ACC112 (cell line): ENCODE data around the gene GATA5.

Experiments
- H2AFZ ChIP-seq: fragments of 200-600 bp; sonication (generic); one replicate; pipeline ENCODE4 v1.6.0; 2017; ENCODE audit warnings: antibody characterized with exemption, low read length; ENCODE audit not compliant: unreplicated experiment
- H3K27ac ChIP-seq: fragments of 200-600 bp; sonication (generic); 2 replicates; pipeline ENCODE4 v1.5.1; 2014; ENCODE audit warnings: low read depth, mild to moderate bottlenecking, antibody characterized with exemption, low read length, moderate library complexity
- H3K27me3 ChIP-seq: fragments of 200-600 bp; sonication (generic); 2 replicates; pipeline ENCODE4 v1.6.1; 2014; ENCODE audit warnings: mild to moderate bottlenecking, antibody characterized with exemption, low read length, moderate library complexity, mixed read lengths; ENCODE audit not compliant: insufficient read depth
- H3K36me3 ChIP-seq: fragments of 200-600 bp; sonication (generic); 2 replicates; pipeline ENCODE4 v1.6.1; 2016; ENCODE audit warnings: mild to moderate bottlenecking, antibody characterized with exemption, low read length, moderate library complexity, mixed read lengths; ENCODE audit not compliant: insufficient read depth
- H3K4me1 ChIP-seq: fragments of 200-600 bp; sonication (generic); one replicate; pipeline ENCODE4 v1.6.1; 2016; ENCODE audit warnings: low read length, mixed read lengths; ENCODE audit not compliant: insufficient read depth, unreplicated experiment, control insufficient read depth
- H3K4me3 ChIP-seq: fragments of 200-600 bp; sonication (generic); 2 replicates; pipeline ENCODE4 v1.5.1; 2014; ENCODE audit warnings: mild to moderate bottlenecking, low read depth, low read length
- H3K79me2 ChIP-seq: fragments of 200-600 bp; sonication (generic); one replicate; pipeline ENCODE4 v1.6.0; 2016; ENCODE audit warnings: low read length; ENCODE audit not compliant: control insufficient read depth, unreplicated experiment, insufficient read depth

The GATA5 gene

DNA sequence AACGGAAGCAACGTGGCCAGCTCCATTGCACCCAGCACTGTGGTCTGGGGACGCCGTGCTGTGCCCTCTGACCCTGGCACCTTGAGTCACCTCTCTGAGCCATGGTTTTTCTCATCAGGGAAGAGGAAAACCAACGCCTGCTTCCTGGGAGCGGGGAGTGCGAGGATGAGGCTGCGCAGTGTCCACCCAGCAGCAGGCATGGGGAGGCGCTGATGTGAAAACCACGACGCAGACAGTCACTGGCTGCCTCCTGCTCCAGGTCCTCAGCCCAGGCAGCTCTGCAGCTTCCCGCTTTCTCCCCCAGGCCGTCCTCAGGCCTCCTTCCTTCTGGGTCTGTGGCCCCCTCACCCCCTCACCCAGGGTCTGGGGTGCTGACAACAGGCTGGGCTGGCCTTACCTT, 14.0 kb downstream of the GATA5 start:
- no peaks in the 10 kb centered on the region for H3K79me2 ChIP-seq
- H3K27ac ChIP-seq: no peak overlapping the region
- no peaks in the 10 kb centered on the region for H3K27me3 ChIP-seq
- no peak overlapping the region for H3K4me3 ChIP-seq
- H3K36me3 ChIP-seq: no peaks in the 10 kb centered on the region
- H2AFZ ChIP-seq: no peak overlapping the region
- no peaks in the 10 kb centered on the region for H3K4me1 ChIP-seq

DNA sequence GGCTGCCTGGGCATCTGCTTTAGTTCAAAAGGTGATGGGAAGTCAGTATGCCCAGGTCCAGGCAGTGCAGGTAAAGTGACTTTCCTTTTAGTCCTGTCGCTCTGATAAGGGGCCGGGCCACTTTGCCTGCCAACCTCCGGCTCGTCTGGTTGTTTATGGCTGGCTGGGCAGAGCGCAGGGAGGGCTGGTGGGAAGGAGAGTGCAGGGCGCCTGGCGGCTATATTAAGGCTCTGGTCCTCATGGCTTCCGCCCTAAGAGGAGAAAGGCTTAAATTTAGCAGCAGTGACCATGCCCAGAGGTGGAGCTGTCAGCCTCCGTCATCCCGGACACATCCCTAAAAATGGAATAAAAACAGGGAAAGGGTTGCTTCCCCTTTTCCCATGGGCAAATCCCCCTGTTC, 14.6 kb downstream of the GATA5 start:
- Histone ChIP-seq H3K79me2 (no peaks in the 10 kb centered on the region), H3K27me3 (no peaks in the 10 kb centered on the region), H2AFZ (no peak overlapping the region), H3K4me3 (no peak overlapping the region), H3K4me1 (no peaks in the 10 kb centered on the region), H3K36me3 (no peaks in the 10 kb centered on the region), H3K27ac (no peak overlapping the region)

DNA sequence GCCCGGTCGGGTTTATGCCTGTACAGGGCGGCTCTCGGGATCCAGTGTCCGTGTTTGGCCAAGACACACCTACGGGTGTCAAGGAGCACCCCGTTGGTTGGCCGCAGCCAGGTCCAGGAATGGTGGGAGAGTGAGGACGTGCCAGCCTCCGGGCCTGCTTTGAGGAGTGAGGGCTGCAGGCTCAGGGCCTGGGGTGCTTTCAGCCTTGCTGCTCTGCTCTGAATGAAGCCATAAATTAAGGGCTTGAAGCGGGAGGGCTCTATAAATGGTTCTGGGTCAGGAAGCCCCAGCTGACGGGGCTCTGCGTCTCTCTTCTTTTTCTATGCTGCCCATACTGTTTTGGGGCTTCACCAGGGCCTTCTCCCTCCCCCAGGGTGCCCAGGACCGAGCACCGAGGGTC, 15.1 kb downstream of the GATA5 start:
- no peak overlapping the region for H2AFZ ChIP-seq
- no peaks in the 10 kb centered on the region for H3K27me3 ChIP-seq
- no peaks in the 10 kb centered on the region for H3K4me1 ChIP-seq
- no peak overlapping the region for H3K4me3 ChIP-seq
- no peak overlapping the region for H3K27ac ChIP-seq
- H3K79me2 ChIP-seq: no peaks in the 10 kb centered on the region
- H3K36me3 ChIP-seq: no peaks in the 10 kb centered on the region

DNA sequence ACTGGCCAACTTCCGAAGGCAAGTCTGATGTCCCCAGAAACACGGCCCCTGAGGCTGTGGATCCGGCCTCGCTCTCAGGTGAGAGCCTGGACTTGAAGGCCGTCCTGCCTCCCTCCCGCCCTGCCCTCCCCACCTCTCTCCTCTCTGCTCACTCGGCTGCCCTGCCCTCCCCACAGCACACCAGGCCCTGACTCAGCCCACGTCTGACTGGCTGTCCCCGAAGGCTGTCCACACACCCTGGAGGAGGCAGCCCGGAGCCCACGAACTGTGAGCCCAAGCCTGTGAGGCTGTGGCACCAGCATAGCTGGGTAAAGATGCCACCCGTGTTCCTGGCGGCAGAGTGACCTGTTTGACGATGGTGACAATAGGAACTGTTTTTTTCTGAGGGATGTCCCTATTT, 16.3 kb downstream of the GATA5 start:
- no peaks in the 10 kb centered on the region for H3K36me3 ChIP-seq
- H3K79me2 ChIP-seq: no peaks in the 10 kb centered on the region
- H3K4me3 ChIP-seq: no peak overlapping the region
- H3K27ac ChIP-seq: no peak overlapping the region
- H3K27me3 ChIP-seq: no peaks in the 10 kb centered on the region
- no peaks in the 10 kb centered on the region for H3K4me1 ChIP-seq
- H2AFZ ChIP-seq: no peak overlapping the region

DNA sequence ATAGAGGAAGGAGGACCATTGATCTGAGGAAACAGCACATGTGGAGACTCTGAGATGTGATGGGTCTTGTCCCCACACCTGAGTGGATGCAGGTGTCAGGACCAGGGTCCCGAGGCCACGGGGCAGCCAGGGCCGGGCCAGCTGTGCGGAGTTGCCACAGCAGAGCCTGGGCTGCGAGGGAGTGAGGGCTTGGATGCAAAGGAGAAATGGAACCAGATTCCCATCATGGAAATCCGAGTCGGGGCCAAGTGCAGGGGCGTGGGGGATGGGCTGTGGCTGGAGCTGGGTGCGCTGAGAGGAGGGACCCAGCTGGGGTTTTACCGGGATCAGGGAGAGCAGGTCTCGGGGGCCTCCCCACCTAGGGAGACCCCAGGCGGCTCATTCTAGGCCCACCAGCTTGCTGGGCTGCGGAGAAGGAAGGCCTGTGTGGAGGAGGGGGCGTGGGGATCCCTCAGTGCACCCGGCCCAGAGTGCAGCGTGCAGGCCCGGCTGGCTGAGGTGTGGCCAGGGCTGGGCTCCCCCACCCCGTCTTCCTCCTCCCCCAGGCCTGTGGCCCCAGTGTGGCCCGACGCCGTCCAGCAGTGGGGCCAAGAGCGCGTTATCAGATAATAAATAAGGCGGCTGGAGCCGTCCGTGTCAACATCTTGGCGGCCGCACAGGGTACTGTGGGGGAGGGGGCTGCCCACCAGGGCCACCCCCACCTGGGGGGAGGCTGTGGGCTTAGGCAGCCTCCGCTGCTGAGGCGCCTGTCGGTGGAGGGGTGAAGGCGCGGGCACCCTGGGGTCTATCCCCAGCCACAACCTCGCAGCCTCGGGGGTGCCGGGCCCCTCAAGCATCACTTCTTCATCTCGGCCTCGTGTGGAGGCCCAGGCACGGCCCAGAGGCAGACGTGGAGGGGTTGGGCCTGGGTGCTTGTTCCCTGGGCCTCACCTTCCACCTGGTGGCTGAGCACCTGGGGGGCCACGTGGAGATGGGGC, 17.2 kb downstream of the GATA5 start:
- Histone ChIP-seq H3K79me2 (no peaks in the 10 kb centered on the region), H3K4me3 (no peak overlapping the region), H2AFZ (no peak overlapping the region), H3K4me1 (no peaks in the 10 kb centered on the region), H3K27me3 (no peaks in the 10 kb centered on the region), H3K36me3 (no peaks in the 10 kb centered on the region), H3K27ac (no peak overlapping the region)

DNA sequence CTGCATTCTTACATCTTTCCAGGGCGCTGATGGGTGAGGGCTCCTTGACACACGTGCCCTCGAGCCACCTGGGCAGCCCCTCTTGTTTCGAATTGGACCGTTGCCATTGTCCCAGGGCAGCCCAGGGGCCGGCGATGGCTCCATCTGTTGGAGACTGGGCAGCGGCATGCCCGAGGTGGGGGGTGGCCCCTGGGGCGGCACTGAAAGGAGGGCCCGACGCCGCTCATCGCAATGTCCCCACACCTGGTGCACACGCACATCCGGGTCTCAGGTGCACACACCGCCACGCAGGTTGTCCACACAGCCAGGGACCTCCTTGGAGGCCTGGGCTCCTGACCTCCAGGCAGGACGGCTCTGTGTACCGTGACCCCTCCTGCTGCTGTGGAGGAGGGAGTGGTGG, 18.0 kb downstream of the GATA5 start:
- Histone ChIP-seq H3K4me1 (no peaks in the 10 kb centered on the region), H3K4me3 (no peak overlapping the region), H3K36me3 (no peaks in the 10 kb centered on the region), H3K27me3 (no peaks in the 10 kb centered on the region), H3K27ac (no peak overlapping the region), H2AFZ (no peak overlapping the region), H3K79me2 (no peaks in the 10 kb centered on the region)

DNA sequence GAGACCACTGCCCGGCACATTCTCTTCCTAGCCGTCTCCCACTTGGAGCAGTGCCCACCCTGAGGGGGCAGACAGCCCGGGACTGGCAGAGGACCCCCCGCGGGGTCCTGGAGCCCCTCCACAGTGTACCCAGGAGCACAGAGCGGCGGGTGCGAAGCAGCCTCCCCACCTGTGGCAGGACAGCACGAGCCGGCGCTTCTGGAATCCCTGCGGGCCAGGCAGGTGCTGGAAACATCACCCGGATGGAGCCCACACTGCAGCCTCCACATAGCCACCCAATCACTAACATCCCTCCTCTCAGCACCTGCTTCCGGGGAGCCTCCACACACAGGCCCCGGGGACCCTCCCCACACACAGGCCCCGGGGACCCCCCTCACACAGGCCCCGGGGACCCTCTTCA, 18.7 kb downstream of the GATA5 start:
- Histone ChIP-seq H3K27ac (no peak overlapping the region), H2AFZ (no peak overlapping the region), H3K36me3 (no peaks in the 10 kb centered on the region), H3K4me1 (no peaks in the 10 kb centered on the region), H3K4me3 (no peak overlapping the region), H3K27me3 (peaks cover 6% of the 10 kb centered on the region; the same call in 1 of the 2 replicates), H3K79me2 (no peaks in the 10 kb centered on the region)

DNA sequence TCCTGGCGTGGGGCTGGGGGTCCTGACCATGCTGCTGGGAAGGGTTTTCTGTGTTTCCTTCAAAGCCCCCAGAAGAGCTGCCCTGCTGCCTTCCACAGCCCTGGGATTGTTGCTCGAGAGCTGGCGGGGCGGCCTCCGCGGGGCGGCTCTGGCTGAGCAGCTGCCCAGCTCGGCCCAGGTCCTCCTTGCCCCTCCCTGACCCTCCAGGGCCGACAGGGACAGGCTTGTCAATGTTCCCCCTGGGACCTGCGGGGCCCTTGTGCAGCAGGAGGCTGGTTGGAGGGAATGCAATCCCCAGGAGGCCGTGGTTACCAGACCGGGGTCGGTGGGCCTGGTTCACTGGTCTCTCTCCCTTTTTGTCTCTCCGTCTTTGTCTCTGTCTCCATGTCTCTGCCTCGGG, 19.9 kb downstream of the GATA5 start:
- no peak overlapping the region for H3K27ac ChIP-seq
- no peaks in the 10 kb centered on the region for H3K36me3 ChIP-seq
- no peak overlapping the region for H2AFZ ChIP-seq
- peaks cover 13% of the 10 kb centered on the region; the same call in 1 of the 2 replicates for H3K27me3 ChIP-seq
- H3K79me2 ChIP-seq: no peaks in the 10 kb centered on the region
- H3K4me1 ChIP-seq: no peaks in the 10 kb centered on the region
- no peak overlapping the region for H3K4me3 ChIP-seq

DNA sequence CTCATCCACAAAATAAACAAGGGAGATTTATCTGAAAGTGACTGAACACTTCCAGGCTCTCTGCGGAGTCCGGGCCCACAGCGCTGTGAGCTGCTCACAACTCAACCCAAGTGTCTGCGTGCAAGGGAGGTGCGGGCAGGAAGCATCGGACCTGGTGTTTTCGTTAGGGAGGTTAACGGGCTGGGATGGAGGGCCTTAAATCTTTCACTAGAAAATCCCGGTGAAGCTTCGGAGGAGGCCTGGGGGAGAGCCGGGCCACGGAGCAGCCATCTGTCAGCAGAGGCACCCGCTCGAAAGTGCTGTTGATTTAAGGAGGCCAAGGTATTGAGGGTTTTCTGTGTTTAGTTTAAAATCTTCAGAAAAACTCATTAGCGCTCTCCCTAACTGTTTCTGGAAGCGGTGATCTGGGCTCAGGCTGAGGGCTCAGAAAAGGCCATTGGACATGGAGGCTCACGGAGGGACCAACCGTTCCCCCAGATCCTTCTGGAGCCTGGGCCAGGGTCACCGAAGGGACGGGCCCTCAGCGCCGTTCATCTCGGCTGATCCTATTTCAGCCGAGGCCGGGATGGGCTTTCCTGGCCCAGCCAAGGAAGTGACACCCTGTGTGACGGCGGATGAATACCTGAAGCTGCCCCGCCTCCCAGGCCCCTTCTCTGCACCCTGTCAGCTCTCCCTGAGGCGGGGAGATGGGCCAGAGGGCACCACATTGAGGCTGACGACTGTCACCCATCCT, 20.7 kb downstream of the GATA5 start:
- Histone ChIP-seq H3K4me1 (no peaks in the 10 kb centered on the region), H3K36me3 (no peaks in the 10 kb centered on the region), H3K4me3 (no peak overlapping the region), H3K27ac (no peak overlapping the region), H3K79me2 (no peaks in the 10 kb centered on the region), H3K27me3 (peaks cover 19% of the 10 kb centered on the region), H2AFZ (no peak overlapping the region)

DNA sequence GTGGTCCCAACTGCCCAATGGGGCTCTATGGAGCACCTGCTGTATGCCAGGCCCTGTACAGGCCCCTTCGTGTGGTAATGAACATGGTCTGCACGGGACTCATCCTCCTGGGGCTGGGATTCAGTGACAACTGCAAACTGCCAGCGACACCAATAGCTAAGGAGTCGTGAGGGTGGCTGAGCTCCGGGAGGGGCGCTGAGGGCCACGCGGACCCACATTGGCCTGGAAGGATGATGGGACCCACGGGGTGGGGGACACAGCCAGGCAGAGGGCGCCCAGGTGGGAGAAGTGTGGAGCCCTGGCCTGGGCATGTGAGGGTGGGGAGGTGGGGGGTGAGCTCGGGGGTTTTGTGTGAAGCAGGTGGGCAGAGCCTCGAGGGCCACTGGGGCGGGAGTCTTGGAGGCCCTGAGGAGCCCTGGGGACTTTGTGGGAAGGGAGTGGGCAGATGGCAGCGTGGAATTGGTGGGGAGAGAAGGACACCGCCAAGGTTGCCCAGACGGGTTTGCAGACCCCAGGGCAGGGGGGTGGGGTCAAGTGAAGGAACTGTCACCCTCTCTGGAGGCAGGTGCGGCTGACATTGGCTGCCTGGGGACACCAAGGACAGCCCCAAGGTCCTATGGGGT, 22.5 kb downstream of the GATA5 start:
- H3K27me3 ChIP-seq: peaks cover 28% of the 10 kb centered on the region
- H3K36me3 ChIP-seq: no peaks in the 10 kb centered on the region
- no peaks in the 10 kb centered on the region for H3K79me2 ChIP-seq
- no peak overlapping the region for H3K4me3 ChIP-seq
- H2AFZ ChIP-seq: no peak overlapping the region
- H3K27ac ChIP-seq: no peak overlapping the region
- H3K4me1 ChIP-seq: no peaks in the 10 kb centered on the region
